SJCRH30 (cell line): ENCODE results near the gene ISL1. TPM values are rescaled to one million over a fixed set of nuclear protein-coding genes. Genes with fewer than 3 reads are reported as not detected.
A peak's percentile ranks its signal among the peaks of the same experiment; 100 is the strongest.

Experiments
- DNase-seq, 2 experiments: peaks; one replicate each; pipeline ENCODE4 v3.0.0-alpha.2; 2015 to 2020
- H3K27ac ChIP-seq: fragments of 250-450 bp; sonication (Bioruptor Pico); 2 replicates; pipeline ENCODE4 v1.5.1; 2020; ENCODE audit warnings: mild to moderate bottlenecking, moderate library complexity
- H3K27me3 ChIP-seq: fragments of 250-450 bp; sonication (Bioruptor Pico); 2 replicates; pipeline ENCODE4 v1.5.1; 2020; ENCODE audit warnings: mild to moderate bottlenecking, moderate library complexity
- H3K36me3 ChIP-seq: fragments of 250-450 bp; sonication (Bioruptor Pico); 2 replicates; pipeline ENCODE4 v1.5.1; 2020; ENCODE audit warnings: mild to moderate bottlenecking, moderate library complexity
- H3K4me1 ChIP-seq: fragments of 250-450 bp; sonication (Bioruptor Pico); 2 replicates; pipeline ENCODE4 v1.5.1; 2020; ENCODE audit warnings: mild to moderate bottlenecking, moderate library complexity
- H3K4me3 ChIP-seq: fragments of 250-450 bp; sonication (Bioruptor Pico); 2 replicates; pipeline ENCODE4 v1.5.1; 2020; ENCODE audit warnings: mild to moderate bottlenecking, moderate library complexity
- H3K9me3 ChIP-seq: fragments of 250-450 bp; sonication (Bioruptor Pico); replicated peaks from 2 replicates; pipeline ENCODE4 v1.5.1; 2020; ENCODE audit warnings: mild to moderate bottlenecking, moderate library complexity
- total RNA-seq: library from RNA; depleted of rRNA; stranded (reverse); fragments of >200 nt; shearing (Covaris generic); gene quantifications from 2 replicates; pipeline ENCODE4 v1.2.3, GENCODE V29; 2014; rRNA removed

The ISL1 gene
- total RNA-seq, result 2.5 and 2.8 TPM in 2 replicates

DNA sequence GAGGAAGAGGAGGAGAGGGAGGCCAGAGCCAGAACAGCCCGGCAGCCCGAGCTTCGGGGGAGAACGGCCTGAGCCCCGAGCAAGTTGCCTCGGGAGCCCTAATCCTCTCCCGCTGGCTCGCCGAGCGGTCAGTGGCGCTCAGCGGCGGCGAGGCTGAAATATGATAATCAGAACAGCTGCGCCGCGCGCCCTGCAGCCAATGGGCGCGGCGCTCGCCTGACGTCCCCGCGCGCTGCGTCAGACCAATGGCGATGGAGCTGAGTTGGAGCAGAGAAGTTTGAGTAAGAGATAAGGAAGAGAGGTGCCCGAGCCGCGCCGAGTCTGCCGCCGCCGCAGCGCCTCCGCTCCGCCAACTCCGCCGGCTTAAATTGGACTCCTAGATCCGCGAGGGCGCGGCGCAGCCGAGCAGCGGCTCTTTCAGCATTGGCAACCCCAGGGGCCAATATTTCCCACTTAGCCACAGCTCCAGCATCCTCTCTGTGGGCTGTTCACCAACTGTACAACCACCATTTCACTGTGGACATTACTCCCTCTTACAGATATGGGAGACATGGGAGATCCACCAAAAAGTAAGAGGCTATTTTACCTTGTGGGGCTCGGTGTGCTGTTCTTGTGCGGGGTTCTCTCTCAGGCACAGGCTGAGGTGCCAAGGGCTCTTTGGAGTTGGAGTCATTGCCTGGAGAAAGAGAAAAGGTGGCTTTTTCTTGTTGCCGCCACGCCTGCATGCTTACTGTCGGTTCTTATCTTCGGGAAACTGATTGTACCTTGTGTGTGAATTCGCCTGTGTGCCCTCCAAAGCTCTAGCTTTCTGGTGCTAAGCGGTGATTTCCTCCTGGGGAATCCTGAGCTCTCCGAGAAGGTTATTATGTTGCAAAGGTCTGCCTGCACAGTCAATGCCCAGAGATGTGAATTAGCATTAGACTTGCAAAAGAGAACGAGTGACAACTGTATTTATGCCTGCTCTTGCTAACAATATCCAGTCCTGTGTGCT, at the start of gene ISL1:
Gene ISL1, plus strand, starts transcription at position 318 of the 991 bp plus-strand sequence. Its CDS starts 224 bp downstream, at position 542.
- Histone ChIP-seq H3K9me3 (no peaks in the 10 kb centered on the region), H3K4me3 (peak within 1 kb of the TSS; percentile 69), H3K27ac (peak within 1 kb of the TSS; percentile 64), H3K4me1 (peaks cover 4% of the 10 kb centered on the region), H3K27me3 (no peaks in the 10 kb centered on the region), H3K36me3 (no peaks in the 10 kb centered on the region)
- DNase-seq, result peak; percentile 89 to 93

- H3K27ac ChIP-seq, result no peak overlapping the region
Measured at GRCh38 chr5:51336878-51337277, 46.4 kb upstream of the ISL1 start.

DNA sequence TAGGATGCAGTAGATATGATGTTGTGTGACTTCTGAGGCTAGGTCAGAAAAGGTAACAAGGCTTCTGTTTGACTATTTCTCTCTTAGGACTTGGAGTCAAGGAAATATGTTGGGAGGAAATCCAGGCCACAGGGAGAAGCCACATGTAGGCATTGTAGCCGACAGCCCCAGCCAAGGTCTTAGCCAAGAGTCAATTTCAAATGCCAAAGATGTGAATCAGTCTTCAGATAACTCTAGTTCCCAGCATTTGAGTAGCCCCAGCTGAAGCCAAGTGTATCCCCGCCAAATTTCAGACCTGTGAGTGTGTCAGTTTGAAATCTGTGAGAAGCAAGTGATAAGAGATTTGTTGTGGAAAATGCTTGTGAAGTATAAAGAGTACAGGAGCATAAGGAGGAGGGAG, 38.1 kb upstream of the ISL1 start:
- DNase-seq, result no peak
- H3K27ac ChIP-seq, result no peak overlapping the region
- H3K4me1 ChIP-seq, result no peaks in the 10 kb centered on the region; the same call in 1 of the 2 replicates
- H3K27me3 ChIP-seq, result no peaks in the 10 kb centered on the region; the same call in 1 of the 2 replicates
- no peak overlapping the region for H3K4me3 ChIP-seq
- no peaks in the 10 kb centered on the region for H3K36me3 ChIP-seq
- no peaks in the 10 kb centered on the region for H3K9me3 ChIP-seq

More at GRCh38 chr5:51336878-51337277, 46.4 kb upstream of the ISL1 start:
- Histone ChIP-seq H3K27me3 (no peaks in the 10 kb centered on the region), H3K9me3 (no peaks in the 10 kb centered on the region), H3K4me3 (no peak overlapping the region), H3K36me3 (no peaks in the 10 kb centered on the region), H3K4me1 (no peaks in the 10 kb centered on the region; the same call in 1 of the 2 replicates)
- no peak for DNase-seq

GRCh38 chr5:51347157-51347556, 36.1 kb upstream of the ISL1 start:
- H3K27me3 ChIP-seq, result no peaks in the 10 kb centered on the region; the same call in 1 of the 2 replicates
- no peaks in the 10 kb centered on the region for H3K4me1 ChIP-seq
- no peak overlapping the region for H3K4me3 ChIP-seq
- no peak overlapping the region for H3K27ac ChIP-seq
- H3K9me3 ChIP-seq, result no peaks in the 10 kb centered on the region
- H3K36me3 ChIP-seq, result no peaks in the 10 kb centered on the region
- no peak for DNase-seq

DNA sequence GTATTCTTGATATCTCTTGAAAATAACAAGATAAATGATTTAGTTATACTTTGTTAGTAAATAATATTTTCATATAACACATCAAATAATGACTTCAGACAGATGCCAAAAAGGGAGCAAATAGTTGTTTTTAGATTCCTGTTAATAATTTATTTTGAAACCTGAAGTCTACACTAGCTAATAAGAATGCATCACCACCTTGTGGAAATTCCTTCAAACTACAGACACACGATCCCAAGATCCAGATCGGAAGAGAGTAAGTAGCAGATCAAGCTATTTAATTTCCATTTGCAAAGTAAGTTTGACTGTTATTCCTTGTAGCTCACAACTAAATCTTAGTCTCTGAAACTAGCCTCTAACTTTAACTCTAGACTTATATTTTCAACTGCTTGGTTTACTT, 35.5 kb upstream of the ISL1 start:
- Histone ChIP-seq H3K4me1 (no peaks in the 10 kb centered on the region), H3K36me3 (no peaks in the 10 kb centered on the region), H3K27ac (no peak overlapping the region), H3K9me3 (no peaks in the 10 kb centered on the region), H3K4me3 (no peak overlapping the region), H3K27me3 (no peaks in the 10 kb centered on the region; the same call in 1 of the 2 replicates)
- peak in 1 of 2 experiments; percentile 22 for DNase-seq

DNA sequence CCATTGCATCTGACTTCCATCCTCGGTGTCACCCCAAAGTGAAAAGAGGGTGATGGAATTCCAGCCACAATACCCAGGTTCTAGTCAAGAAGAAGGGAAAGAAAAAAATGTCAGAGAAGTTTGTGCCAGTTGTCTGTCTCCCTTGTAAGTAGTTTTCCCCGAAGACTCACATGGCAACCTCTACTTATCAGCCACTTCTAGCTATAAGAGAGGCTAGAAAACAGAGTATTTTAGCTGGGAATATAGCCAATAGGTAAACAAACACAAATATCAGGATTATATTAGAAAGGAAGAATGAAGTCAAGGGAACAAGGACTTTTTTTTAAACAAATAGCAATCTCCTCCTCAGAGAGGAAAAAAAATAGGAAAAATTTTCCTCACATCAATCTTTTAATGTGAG, 12.2 kb upstream of the ISL1 start:
- no peaks in the 10 kb centered on the region for H3K9me3 ChIP-seq
- H3K4me3 ChIP-seq, result no peak overlapping the region
- DNase-seq, result no peak
- H3K27ac ChIP-seq, result no peak overlapping the region
- H3K36me3 ChIP-seq, result no peaks in the 10 kb centered on the region
- peaks cover 12% of the 10 kb centered on the region for H3K4me1 ChIP-seq
- H3K27me3 ChIP-seq, result no peaks in the 10 kb centered on the region

DNA sequence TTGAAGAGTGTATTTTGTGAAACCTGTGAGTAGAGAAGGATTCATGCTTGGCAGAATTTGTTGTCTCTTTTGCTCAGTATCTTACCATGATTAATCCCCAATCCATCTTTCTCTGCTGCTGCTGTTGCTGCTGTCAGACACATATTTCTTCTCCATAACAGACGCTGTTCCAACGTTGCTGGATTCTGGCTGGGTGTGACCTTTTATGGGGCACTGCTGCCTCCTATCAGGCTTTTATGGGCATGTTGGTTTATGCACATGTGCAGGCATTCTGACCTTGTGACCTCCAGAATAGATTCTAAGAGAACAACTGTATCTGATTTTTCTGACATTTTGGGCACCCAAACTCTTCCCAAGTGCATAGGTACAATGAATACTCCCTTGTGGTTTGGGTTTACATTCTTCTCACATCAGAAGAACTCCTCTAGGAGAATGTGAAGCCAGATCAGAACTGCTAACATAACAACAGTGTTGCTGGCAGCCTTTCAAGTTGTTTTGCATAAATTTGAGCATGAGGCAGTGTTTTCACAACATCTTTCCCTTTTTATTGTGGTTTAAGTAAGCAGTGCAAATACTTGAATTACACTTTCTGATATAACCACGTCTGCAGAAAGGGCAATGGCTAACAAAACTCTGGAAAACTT, 9.2 kb upstream of the ISL1 start:
- Histone ChIP-seq H3K9me3 (no peaks in the 10 kb centered on the region), H3K4me1 (peaks cover 12% of the 10 kb centered on the region), H3K4me3 (no peak overlapping the region), H3K36me3 (no peaks in the 10 kb centered on the region), H3K27ac (no peak overlapping the region), H3K27me3 (no peaks in the 10 kb centered on the region)
- peak; percentile 13 to 36 for DNase-seq

DNA sequence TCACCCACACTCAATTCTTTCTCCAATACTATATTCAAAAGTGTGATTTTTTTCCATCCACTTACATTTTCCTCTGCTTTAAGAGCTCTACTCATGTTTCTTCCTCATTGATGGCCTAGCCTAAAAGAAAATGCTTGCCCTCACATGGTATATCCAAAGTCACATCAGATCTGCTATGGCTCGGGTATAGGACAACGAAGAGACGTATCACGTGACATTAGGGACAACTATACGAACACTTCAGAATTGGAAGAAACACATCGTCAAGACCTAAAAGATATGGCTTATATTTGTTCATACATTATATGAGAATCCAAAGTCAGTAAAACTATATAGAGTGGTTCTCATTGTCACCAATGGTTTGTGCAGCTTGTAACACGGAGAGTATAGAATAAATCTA, 8.2 kb upstream of the ISL1 start:
- no peak for DNase-seq
- peaks cover 14% of the 10 kb centered on the region for H3K4me1 ChIP-seq
- no peaks in the 10 kb centered on the region for H3K9me3 ChIP-seq
- no peak overlapping the region for H3K27ac ChIP-seq
- H3K36me3 ChIP-seq, result no peaks in the 10 kb centered on the region
- H3K27me3 ChIP-seq, result no peaks in the 10 kb centered on the region
- H3K4me3 ChIP-seq, result no peak overlapping the region

DNA sequence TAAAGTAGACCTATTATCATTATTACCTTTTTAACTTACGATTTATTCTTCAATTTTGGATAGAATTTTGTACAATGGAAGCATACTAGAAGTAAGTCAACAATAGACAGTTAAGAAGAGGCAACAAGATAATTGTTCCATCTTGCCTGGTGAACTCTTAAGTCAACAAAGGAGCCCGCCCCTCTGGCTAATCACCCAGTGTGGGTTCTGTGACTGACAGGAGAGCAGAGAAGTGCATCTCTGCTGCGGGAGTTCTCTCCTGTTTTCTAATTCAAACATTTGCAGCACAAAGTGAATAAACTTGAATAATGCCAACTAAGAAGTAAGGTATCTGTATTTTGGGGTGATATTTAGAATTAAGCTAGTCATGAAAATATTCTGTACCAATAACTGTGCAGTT, 6.7 kb upstream of the ISL1 start:
- no peaks in the 10 kb centered on the region for H3K36me3 ChIP-seq
- no peaks in the 10 kb centered on the region for H3K27me3 ChIP-seq
- H3K9me3 ChIP-seq, result no peaks in the 10 kb centered on the region
- no peak overlapping the region for H3K4me3 ChIP-seq
- no peak overlapping the region for H3K27ac ChIP-seq
- DNase-seq, result no peak
- H3K4me1 ChIP-seq, result peaks cover 16% of the 10 kb centered on the region

GRCh38 chr5:51377151-51378060, 5.8 kb upstream of the ISL1 start:
- no peaks in the 10 kb centered on the region for H3K9me3 ChIP-seq
- no peaks in the 10 kb centered on the region for H3K27me3 ChIP-seq
- H3K4me3 ChIP-seq, result no peak overlapping the region

DNA sequence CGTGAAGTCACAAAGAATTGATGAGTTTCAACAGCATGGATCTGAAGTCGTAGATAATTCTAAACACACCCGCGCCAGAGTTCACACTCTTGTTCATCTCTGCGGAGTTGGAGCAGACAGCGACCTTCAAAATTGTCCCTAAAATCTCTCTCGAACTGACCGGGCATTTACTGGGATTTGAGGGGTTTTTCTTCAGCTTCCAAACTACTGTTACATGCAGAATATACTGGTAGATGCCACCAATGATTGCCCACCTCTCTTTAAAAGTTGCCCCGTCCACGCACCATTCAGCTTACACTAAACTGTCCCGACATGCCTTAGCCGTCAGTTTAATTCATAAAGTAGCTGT, 5.2 kb upstream of the ISL1 start:
- no peaks in the 10 kb centered on the region for H3K27me3 ChIP-seq

More at GRCh38 chr5:51377151-51378060, 5.8 kb upstream of the ISL1 start:
- Histone ChIP-seq H3K4me1 (peaks cover 16% of the 10 kb centered on the region), H3K27ac (no peak overlapping the region), H3K36me3 (no peaks in the 10 kb centered on the region)
- no peak for DNase-seq

GRCh38 chr5:51378448-51379330, 4.6 kb upstream of the ISL1 start:
- peak; percentile 79 to 83 for DNase-seq
- H3K4me1 ChIP-seq, result peaks cover 12% of the 10 kb centered on the region
- no peaks in the 10 kb centered on the region for H3K36me3 ChIP-seq
- no peaks in the 10 kb centered on the region for H3K27me3 ChIP-seq
- no peaks in the 10 kb centered on the region for H3K9me3 ChIP-seq
- peak overlapping the region; percentile 50 for H3K4me3 ChIP-seq
- peak overlapping the region; percentile 64 for H3K27ac ChIP-seq

More for the DNA sequence above, 5.2 kb upstream of the ISL1 start:
- Histone ChIP-seq H3K27ac (peak overlapping the region; percentile 64; the same call in 1 of the 2 replicates), H3K4me1 (peaks cover 16% of the 10 kb centered on the region), H3K36me3 (no peaks in the 10 kb centered on the region), H3K4me3 (peak overlapping the region; percentile 50), H3K9me3 (no peaks in the 10 kb centered on the region)
- no peak for DNase-seq

DNA sequence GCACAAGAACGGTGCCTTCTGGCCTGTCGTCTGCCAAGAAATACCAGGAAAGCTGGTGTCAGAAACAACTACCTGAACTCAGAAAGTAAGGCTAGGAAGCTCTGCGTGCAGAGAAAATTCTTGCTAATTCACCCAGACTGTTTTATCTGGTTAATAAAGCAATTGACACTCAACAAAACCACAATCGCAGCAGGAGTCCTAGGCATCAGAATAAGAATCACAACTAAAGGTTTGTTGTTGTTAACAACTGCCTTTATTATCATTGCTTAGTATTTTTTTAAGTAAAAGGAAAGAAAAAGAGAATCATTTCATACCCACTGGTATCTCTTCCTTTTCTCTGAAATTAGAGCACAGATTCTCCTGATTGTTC, 3.9 kb upstream of the ISL1 start:
- no peaks in the 10 kb centered on the region for H3K27me3 ChIP-seq

More for the DNA sequence above, 3.9 kb upstream of the ISL1 start:
- no peaks in the 10 kb centered on the region for H3K36me3 ChIP-seq
- peaks cover 5% of the 10 kb centered on the region for H3K4me1 ChIP-seq
- no peaks in the 10 kb centered on the region for H3K9me3 ChIP-seq
- peak overlapping the region; percentile 64 for H3K27ac ChIP-seq
- DNase-seq, result no peak
- peak overlapping the region; percentile 50 for H3K4me3 ChIP-seq
